HG03442 (cell line): ENCODE measurements around the gene PRPF40B.
"Not testable (repeated sequence)": the region's sequence is repeated elsewhere in the genome, so short reads cannot be mapped to it uniquely, and the experiment has no call there.

Source experiments
- ATAC-seq: cut with Tn5 transposase; IDR thresholded peaks from one replicate; pipeline ENCODE4 v1.9.1; 2021; ENCODE audit warnings: mild to moderate bottlenecking, moderate library complexity; ENCODE audit not compliant: unreplicated experiment

PRPF40B gene

DNA sequence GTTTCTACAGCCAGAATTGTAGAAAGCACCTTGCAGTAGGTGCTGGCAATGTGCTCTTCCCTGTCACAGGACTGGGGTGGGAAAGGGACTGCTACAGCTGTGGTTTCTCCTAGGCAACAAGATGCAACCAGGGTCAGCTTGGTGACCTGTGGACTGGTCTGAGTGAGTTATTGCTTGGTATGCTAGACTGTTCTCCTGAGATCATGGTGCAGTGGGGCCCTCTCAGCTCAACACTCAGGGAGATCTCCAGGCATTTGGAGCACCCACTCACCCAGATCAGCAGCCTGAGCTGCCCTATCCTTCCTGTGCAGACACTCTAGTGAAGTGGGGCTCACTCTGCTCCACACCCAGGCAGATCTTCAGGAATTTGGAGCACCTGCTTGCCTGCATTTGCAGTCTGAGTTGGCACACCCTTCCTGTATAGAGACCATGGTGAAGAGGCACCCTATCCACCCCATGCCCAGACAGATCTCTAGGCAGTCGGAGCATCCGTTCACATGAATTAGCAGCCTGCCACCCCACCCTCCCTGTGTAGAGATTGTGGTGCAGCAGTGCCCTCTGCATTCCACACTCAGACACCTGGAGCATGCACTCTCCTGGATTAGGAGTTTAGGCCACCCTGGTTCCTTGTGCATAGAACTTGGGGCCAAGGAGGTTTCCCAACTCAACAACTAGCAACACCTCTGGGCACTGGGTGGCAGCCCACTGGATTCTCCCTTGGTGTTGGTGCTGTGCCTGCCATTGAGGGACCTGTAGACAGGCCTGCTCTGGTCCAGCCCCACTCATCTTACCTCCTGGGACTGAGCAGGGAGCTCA is 14.1 kb upstream of the PRPF40B start:
- ATAC-seq = no peak

DNA sequence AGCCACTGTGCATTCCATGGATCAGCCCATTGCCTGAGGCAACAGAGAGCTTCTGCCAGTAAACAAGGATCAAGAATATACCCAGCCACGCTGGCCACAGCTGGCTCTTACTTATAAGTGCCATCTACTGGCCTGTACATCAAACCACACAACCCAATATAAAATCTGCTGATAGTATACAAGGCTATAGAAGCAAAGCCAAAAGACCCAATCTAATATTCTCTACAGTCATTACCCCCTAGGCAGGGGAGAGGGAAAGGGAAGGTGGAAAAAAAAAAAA is 13.5 kb upstream of the PRPF40B start:
- no peak for ATAC-seq

DNA sequence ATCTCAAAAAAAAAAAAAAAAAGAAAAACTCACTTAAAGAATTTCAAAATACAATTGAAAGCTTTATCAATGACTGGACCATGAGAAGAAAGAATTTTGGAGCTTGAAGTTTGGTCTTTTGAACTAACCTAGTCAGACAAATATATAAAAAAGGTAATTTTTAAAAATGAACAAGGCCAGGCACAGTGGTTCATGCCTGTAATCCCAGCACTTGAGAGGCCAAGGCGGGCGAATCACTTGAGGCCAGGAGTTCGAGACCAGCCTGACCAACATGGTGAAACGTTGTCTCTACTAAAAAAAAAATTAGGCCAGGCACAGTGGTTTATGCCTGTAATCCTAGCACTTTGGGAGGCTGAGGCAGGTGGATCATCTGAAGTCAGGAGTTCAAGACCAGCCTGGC is 12.6 kb upstream of the PRPF40B start:
- ATAC-seq = not testable (repeated sequence)

DNA sequence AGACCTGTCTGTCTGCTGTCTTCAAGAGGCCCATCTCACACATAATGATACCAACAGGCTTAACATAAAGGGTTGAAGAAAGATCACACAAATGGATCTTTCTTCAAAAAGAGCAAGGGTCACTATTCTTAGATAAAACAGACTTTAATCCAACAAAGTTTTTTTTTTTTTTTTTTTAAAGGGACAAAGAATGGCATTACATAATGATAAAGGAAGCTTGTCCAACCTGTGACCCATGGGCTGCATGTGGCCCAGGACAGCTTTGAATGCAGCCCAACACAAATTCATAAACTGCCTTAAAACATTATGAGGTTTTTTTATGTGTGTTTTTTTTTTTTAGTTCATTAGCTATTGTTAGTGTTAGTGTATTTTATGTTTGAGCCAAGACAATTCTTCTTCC is 11.2 kb upstream of the PRPF40B start:
- ATAC-seq = no peak

DNA sequence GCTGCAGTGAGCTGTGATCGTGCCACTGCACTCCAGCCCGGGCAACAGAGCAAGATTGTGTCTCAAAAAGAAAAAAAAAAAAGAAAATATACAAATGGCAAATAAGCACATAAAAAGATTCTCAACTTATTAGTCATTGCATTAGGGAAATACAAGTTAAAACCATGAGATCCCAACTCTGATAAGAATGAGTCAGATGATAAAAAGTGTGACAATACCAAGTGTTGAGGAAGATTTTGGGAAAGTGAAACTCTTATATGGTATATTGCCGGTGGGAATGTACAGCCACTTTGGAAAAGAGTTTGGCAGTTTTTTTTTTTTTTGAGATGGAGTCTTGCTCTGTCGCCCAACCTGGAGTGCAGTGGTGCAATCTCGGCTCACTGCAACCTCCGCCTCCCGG is 7.6 kb upstream of the PRPF40B start:
- ATAC-seq = no peak

DNA sequence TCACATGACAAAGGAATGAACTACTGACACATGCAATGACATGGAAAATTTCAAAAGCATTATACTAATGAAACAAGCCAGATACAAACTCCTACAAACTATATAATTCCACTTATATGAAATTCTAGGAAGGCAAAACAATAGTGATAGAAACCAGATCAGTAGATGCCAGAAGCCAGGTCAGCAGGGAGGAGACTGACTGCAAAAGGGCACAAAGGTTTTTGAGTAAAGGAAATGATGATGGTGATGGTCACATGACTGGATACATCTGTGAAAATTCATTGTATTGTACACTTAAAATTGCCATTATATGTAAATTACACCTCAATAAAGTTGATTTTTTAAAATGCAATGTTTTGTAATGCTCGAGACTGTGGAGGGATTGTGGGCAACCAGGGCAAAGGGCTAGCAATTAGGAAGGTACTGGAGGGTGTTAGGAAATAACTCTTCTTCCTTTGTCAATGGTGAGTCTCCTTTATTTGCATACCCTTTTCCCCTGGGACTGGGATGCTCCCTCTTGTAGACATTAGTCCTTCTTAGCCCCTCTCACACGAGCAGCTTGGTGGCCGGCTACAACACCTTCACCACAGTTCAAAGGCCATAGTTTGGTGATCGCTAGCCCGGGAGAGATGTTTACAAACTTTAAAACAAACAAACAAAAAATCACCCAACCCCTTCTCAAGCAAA is 6.7 kb upstream of the PRPF40B start:
- no peak for ATAC-seq

DNA sequence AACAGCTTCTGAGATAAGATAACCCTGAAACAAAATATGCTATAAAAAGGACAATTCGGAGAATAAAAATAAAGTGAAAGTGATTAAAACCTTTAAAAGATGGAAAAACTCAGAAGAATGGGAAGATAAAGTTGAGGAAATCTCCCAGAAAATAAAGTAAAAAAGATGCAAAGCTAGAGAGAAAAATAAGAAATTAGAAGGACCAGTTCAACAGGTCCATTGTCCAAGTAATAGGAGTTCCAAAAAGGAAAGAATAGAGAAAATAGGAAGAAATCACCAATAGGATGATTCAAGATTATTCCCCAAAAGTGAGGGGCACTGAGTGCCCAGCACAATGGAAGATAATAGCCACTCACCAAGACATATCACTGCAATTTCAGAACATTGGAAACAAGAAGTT is 4.8 kb upstream of the PRPF40B start:
- ATAC-seq = no peak

DNA sequence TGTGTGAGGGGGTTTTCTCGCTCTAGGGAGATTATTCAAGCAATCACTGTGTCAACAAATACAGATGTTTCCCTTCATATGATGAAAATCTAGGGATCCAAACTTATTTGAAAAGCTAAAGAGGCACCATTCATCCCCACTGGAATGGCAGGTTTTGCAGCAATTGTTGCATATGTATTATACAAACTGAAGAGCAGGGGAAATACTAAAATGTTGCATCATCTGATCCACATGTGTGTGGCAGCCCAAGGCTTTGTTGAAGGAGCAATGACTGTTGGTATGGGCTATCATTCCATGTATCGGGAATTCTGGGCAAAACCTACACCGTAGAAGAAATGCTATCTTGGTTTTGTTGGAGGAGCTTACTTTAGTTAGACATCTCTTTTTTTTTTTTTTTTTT is 4.1 kb upstream of the PRPF40B start:
- no peak for ATAC-seq

DNA sequence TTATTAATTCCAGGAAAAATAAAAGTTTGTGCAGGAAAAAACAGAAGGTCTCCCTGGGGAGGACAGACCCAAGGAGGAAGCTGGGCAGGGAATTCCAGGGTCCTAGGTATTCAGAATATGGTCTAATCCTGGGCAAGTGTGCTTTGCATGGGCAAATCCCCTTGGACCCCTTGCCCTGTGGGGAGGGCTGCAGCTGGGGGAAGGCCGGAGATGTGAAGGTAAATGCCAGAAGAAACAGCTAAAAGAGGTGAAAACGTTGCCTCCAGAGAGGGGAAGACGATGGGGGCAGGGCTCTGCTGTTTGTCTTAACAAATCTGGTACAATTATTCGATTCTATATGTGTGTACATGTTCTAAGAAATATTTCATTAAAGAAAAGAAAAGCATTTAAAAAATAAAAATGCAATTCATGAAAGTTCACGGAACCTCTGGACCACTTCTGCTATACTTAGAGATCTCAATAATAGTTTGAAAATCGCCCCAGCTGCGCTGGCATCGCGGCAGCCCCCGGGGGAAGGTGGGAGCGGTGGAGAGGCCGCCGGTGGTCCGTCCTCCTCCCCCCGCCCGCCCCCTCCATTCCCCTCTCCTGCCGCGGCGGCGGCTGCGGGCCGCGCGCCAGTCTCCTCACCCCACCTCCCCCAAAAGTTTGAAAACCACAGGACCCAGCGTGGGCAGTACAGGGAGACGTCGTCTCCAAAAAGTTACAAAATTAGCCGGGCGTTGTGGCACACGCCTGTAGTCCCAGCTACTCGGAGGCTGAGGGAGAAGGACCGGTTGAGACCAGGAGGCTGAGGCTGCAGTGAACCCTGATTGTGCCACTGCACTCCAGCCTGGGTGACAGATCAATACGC is 1.5 kb upstream of the PRPF40B start:
- ATAC-seq = no peak

DNA sequence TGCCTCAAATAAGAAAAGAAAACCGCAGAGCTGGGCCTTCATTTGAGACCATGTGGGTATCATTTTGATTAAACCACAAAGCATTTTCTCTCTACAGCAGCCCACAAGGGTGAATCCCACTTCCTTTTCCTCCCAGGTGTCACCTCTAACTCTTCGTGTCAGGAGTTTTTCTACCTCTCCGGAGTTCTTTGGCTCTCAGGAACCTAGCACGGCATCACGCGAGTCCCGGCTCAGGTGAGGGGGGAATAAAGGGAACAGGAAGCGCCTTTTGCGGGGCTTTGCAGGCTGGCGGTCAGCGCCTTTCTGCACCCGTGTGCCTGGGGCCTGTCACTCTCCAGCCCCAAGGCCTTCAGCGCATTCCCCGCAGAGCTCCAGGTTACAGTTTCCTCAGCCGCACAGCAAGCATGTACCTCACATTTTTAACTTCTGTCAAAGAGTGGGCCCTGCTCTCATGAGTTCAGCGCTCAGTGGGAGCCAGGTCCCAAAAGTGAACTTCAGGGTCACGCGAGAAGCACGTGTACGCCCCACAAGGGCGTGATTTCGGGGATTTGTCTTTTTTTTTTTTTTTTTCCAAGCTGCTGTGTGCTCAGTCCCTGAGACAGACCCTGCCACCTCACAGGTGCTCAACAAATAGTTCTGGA is 740 bp upstream of the PRPF40B start:
- ATAC-seq = peak; percentile 17

DNA sequence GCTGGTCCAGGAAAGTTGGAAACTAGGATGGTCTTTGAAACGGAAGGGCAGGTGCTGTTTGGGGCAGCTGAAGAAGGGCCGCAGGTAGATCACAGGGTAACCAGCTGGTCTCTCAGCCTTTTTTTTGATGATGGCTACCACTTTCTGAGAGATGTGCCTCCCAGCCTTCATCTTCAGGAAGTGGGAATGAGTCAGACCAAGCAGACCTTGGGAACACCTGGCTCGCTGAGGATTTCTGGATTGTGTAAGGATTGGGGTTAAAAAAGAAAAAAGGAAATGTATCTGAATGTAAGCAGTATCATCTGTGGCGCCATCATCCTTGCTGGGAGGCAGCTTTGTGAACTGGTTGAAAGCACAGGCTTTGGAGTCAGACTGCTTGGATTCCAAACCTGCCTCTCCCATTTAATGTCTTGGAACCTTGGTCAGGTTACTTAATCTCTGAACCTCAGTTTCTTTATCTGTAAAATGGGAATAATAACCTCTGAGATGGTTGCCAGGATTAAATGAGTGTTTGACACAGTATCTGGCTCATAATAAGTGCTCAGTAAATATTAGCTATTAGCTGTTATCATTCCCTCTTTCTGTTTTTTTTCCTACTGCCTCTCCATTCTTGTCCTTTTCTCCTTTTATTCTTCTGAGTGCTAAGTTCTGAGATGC is 1.7 kb downstream of the PRPF40B start:
- no peak for ATAC-seq

DNA sequence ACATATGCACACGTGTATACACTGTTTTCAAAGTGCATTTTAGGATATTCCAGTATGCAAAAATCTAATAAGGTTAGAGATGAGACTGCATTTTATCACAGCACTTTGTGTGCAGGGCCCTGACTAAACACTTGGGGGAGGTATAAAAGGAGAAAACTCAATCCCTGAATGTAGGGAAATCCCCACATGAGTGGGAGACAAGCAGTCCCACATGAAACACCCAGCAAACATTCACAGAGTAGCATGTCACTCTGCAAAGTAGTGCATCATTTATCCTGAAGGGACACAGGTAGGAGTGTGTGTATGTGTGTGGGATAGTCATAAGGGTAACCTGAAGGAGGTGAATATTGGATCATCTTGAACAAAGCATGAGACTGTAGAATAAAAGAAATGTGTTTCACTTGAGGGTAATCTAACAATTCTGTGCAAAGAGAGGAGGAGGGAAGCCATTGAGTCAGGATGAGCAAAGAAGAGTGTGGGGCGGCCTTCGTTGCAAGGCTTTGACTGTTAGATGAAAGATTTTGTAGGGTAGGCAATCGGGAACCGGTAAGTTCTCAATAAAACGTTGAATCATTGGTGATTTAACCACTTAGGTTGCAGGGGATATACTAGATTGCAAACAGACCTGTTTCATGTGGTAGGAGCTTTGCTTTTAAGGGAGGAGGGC is 2.9 kb downstream of the PRPF40B start:
- ATAC-seq = no peak

DNA sequence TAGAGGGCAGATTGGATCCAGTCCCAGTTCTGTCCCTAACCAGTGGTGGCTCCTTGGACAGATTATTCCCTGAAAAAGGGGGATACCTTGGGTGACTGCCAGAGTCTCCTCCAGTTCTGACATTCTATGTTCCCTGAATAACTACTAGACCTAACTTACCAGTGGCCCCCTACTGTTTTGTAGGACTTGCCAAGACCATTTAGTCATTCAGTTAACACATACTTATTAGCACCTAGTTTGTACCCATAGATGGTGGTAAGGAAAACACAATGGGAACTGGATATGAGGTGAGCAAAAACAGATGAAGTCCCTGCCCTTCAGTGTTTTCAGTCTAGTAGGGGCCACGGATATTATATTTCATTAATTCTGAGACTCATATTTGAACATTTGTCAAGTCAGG is 3.5 kb downstream of the PRPF40B start:
- no peak for ATAC-seq

DNA sequence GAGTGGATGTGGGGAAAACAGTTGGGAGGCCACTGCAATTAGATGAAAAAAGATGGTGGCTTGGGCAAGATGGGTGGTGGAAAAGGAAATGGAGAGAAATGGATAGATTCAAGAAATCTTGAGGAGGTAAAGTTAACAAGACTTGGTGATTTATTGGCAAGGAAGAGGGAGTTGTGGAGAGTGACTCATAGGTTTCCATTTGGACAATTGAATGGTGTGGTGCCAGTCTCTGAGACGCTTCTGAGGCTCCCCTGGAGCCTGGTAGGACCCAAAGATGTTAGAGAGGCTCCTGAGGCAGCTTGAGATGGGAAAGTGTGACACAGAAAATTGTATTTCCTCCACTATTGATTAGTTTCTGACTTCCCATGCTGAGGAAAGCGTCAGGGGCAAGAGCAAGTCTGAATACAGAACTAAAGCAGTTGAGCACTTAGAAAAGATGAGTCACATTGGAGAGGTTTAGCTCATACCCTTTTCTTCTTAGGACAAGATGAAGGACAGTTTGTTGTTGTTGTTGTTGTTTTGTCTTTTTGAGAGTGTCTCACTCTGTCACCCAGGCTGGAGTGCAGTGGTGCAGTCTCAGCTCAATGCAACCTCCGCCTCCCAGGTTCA is 4.5 kb downstream of the PRPF40B start:
- ATAC-seq = no peak

DNA sequence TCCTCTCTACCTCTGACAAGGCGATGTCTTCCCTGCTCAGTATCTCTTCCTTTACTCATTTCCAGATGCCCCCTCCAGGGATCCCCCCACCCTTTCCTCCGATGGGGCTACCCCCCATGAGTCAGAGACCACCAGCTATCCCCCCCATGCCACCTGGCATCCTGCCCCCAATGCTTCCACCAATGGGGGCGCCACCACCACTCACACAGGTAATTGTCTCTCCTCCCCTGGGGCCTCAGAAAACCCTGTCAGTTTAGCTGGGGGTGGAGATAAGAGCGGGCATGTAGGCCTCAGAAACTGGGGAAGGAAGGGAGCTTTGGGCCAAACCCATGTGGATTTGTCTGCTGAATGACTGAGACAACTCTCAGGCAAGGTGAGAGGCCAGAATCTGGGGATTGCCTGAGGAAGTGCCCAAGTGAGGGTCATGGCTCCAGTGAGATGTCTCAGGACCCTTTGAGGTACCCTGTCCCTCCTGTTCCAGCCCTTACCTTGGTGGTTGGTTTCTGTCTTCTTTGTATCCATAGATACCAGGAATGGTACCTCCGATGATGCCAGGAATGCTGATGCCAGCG is 8.1 kb downstream of the PRPF40B start:
- no peak for ATAC-seq

DNA sequence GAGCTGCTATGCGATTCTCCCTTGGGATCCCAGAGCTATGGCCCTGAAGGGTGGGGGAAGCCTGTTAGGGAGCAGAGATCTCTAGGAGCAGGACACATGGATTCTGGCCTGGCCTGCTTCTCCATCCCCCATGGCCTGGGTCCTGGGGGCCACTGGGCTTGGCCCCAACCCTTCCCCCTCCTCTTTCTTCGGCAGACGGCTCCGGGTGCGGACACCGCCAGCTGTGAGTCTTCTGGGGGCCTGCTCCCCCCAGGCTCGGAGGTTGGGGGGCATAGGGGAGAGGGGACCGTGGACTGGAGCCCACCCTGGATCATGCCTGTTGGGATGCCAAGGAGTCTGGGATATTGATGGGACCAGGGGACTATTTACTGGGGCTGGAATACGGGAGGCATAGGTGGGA is 9.0 kb downstream of the PRPF40B start:
- no peak for ATAC-seq

DNA sequence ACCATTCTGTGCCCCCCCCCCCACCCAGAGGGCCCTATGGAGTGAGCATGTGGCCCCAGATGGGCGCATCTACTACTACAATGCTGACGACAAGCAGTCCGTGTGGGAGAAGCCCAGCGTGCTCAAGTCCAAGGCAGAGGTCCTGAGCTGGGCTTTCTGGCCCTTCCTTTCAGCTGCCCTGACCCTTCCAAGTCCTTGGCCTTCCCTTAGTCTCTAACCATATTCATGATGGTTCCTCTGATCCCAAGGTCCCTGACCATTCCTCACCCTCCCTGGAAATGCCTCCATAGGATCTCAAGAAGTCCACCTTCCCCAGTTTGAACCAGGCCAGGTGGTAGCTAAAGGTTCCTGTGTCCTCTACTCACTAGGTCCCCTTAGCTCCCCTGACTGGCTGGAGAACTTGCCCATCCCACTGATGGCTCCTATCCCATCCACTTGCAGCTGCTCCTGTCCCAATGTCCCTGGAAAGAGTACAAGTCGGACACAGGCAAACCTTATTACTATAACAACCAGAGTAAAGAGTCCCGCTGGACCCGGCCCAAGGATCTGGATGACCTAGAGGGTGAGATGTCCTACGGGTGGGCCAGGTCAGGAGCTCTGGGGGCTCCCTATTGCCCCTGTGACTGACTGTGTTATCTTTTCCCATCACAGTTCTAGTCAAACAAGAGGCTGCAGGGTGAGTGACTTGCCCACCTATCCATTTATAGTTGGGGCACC is 9.8 kb downstream of the PRPF40B start:
- no peak for ATAC-seq

DNA sequence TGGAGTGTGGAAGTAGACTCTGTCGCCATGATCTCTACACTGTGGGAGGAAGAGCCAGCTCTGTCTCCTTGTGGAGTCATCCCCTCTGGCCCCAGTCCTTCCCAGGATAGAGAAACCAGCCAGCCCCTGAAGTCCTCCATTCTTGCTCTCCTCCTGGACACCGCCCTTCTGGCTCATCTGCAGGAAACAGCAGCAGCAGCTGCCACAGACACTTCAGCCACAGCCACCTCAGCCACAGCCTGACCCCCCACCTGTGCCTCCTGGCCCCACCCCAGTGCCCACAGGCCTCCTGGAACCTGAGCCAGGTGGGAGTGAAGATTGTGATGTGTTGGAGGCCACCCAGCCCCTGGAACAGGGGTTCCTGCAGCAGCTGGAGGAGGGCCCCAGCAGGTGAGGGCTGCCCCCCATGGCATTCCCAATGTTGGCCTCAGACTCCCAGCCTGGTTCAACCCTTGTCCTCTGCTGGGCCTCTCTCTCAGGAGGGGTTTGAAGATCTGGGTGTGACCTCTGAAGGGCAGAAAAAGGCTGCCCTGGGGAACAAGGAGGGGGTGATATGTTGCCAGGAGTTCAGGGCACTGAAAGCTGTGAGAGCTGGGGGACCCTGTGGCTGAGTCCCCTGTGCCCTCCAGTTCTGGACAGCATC is 10.5 kb downstream of the PRPF40B start:
- no peak for ATAC-seq
